ENCODE results near the gene GUCA2B.

GRCh38 chr1:42179275-42179674 lies 26.1 kb downstream of the GUCA2B start:
- TF ChIP-seq CTCF (IDR thresholded peaks at IDR 0.05) (no peak), POLR2A (IDR thresholded peaks at IDR 0.05) (no peak)
